Occipital lobe (tissue), 2 donors: ENCODE data around the gene TTC7B. TPM values are rescaled to one million over a fixed set of nuclear protein-coding genes. Genes with fewer than 3 reads are reported as not detected.
A peak's percentile ranks its signal among the peaks of the same experiment; 100 is the strongest.

Experiments used
- DNase-seq: peaks from one replicate; lab custom pipeline; 2025; lab: John Stamatoyannopoulos, UW
- total RNA-seq: library from RNA; depleted of rRNA; stranded (reverse); fragments of >200 nt; gene quantifications from one replicate; pipeline ENCODE4 v1.2.3, GENCODE V29; 2014

TTC7B gene
- total RNA-seq, 1 donor from 2014 or later, result 23.2 TPM

DNA sequence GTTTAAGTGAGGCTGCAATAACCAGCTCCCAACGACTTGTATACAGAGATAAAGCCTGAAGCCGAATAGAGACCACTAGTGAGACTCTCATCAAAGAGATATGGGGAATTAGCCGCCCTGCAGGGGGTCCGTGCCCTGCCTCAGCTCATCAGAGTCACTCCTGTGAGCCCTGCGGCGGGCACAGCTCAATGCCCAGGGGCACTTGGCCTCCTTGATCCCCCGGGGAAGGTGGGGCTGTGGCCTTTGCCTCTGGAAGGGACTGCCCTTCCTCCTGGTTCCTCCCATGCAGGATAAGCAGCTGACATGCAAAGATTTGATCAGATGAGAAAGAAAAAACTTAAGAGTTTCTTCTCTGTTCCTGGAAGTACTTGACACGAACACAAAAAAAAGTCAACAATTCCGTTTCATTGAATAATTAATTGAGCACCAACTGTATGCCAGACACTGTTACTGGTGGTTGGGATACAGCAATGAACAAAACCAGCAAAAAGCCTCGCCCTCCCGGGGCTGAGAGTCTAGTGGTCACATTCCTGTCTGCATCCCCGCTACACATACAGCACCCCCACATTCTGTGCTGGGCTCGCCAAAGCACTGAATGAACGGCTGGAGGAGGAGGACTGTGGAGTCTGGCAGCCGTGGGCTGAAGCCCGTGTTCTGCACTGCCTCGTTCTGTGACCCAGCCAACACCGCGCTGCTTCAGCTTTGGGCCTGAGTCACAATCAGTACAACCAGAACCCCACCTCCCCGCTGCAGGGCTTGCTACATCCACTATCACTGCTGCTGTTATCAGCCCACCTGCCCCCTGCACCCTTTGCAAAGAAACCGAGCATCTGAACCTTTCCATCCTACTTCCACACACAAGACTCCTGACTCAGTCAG lies 10.3 kb downstream of the TTC7B start:
- peak; percentile 39 for DNase-seq

DNA sequence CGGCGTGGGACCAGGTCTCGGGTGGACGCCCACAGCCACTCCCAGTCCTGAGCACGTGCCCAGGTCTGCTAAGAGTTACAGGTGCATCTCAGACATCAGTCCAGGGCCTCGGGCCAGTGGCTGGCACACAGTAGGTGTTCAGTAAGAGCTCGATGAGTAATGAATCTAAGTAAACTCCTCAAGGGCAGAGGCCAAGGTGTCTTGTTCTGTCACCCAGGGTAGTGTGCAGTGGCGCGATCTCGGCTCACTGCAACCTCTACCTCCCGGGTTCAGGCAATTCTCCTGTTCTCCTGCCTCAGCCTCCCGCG lies 11.2 kb downstream of the TTC7B start:
- no peak for DNase-seq

DNA sequence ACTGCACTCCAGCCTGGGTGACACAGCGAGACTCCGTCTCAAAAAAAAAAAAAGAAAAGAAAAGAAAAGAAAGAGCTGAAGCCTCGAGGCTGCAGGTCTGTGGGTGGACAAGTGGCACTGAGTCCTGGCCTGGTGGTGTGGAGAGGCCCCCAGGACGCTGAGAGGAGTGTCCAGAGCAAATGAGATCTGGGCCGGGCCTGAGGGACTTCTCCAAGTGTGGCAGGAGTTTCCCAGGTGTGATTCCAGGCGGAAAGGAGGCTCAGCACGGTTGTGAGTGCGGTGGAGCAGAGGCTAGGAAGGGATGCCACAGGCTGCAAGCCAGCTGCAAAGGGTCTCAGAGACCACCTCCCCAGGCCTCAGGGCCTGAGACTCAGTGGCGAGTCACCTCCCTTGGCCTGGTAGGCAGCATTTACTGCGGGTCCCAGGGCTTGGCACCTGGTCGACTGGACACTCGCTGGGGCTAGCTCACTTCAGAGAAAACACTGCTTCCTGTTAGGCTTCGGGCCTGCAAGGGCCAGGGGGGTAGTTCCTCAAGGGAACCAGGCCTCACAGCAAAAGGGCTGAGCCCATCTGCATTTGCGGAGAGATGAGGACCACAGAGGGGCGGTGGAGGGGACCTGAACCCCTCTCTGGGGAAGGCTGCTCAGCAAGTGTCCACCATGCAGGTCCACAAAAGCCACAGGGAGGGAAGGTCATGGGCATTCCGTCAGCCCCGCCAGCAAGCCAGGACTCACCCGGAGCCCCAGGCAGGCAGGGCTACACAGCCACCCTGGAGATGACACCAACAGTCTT lies 11.7 kb downstream of the TTC7B start:
- DNase-seq, result no peak

DNA sequence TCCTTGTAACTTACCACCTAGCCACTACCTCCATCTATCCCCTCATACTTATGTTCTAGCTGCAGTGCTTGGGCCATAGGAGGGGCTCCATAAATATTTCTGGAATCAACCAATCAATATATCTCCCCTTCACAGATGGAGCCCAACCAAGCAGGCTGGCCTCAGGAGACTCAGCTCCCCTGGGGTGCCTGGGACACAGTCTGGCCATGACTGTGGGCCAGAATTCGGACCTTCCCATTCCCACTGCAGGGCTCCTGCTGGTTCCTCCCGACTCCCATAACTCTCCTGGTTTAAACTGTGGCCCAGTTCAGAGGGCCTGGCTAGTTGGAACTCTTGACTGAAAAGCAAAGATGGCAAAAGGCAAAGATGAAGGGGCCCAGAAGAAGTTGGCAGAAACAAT lies 13.0 kb downstream of the TTC7B start:
- no peak for DNase-seq

DNA sequence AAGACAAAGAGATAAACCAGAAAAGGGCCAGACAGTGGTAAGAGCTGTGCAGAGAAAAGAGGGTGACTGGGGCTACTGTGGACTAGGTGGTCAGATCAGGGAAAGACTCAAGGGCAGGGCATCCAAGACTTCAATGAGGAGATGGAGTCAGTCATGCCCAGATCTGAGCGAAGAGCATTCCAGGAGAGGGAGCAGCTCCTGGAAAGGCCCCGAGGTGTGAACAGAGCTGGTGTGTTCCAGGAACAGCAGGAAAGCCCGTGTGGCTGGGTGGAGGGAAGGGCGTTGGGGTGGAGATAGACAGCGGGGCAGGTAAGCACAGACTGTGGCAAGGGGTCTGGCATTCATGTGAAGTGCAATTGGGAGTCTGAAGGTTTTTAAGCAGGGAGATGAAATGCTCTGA lies 16.8 kb downstream of the TTC7B start:
- no peak for DNase-seq

DNA sequence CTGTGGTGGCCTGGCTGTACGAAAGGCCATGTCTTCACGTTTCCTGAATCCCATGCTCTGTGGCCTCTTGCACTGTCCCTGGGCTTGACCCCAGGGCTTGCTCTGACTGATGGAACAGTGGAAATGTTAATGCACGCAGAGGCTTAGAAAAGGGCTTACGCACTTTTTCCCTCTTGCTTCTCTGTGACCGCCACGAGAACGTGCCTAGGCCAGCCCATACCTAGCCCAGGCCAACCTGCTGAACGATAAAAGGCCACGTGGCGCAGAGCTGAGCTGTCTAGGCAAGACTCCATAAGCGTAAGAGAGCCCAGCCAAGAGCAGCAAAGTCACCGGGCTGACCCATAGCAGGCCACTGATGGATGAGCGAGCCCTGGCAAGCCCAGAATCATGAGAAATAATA lies 18.3 kb downstream of the TTC7B start:
- no peak for DNase-seq

GRCh38 chr14:90797451-90797850 lies 18.8 kb downstream of the TTC7B start:
- no peak for DNase-seq

- DNase-seq, result no peak
These were observed 19.9 kb downstream of the TTC7B start for GRCh38 chr14:90796329-90796728.

- DNase-seq, result no peak
These were observed 20.5 kb downstream of the TTC7B start for GRCh38 chr14:90795744-90796143.

DNA sequence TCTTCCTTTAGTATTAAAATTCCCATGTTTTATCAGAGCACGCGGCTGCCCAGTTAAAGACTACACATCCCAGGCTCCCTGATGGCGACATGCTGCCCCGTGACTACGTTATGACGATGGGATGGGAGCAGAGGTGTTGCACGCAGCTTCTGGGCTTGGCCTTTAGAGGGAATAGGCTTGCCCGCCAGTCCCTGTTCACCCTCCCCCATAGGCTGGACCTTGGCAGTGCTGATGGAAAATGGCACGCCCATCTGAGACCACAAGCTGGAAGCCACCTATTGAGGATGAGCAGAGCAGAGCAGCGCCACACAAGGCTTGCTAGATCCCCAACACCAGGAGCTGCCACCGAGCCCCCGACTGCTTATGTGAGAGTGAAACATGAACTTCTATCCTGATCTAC lies 24.7 kb downstream of the TTC7B start:
- DNase-seq, result no peak

DNA sequence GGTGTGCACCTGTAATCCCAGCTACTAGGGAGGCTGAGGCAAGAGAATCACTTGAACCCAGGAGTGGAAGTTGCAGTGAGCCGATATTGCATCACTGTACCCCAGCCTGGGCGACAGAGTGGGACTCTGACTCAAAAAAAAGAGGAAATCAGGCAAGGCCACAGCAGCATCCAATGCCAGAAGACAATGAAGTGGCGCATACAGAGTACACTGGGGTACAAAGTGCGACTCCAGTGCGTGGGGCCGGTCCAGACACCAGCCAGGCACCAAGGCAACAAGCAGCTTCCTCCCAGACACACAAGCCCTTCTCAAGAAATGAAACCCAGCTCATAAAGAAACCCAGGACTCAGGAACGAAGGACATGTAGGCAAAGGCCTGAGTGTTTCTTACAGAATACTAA lies 28.2 kb downstream of the TTC7B start:
- no peak for DNase-seq

DNA sequence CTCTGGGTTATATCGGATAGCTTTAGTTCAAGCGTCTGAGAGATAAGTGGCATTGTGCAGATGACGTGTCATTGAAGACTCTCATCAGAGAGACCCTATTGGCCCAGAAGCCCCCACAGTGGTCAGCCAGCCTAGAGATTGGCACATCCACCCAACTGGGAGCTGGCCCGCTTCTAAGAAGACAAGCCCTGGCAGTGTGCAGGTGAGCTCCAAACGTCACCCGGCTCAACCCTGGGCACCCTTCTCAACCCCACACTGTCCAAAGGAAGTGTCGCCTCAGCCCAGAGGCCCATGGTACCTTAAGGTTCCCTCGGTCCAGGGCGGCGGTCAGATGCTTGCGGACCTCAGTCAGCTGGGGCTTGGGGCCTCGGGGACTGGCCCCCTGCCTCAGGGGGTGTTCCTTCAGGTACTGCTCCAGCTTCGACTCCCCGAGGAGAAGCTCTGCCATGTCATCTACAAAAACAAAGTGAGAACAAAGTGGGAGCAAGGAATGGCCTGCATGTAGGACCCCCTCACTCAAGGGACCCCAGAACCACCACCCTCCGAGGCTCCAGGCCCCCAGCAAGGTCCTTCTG lies 30.3 kb downstream of the TTC7B start:
- DNase-seq, result no peak

GRCh38 chr14:90785471-90785870 lies 30.8 kb downstream of the TTC7B start:
- peak; percentile 18 for DNase-seq

GRCh38 chr14:90784621-90785270 lies 31.5 kb downstream of the TTC7B start:
- DNase-seq, result no peak

- no peak for DNase-seq
These were observed 32.9 kb downstream of the TTC7B start for GRCh38 chr14:90783344-90783743.

- DNase-seq, result no peak
These were observed 33.3 kb downstream of the TTC7B start for GRCh38 chr14:90782892-90783291.

GRCh38 chr14:90781876-90782275 lies 34.4 kb downstream of the TTC7B start:
- DNase-seq, result no peak

DNA sequence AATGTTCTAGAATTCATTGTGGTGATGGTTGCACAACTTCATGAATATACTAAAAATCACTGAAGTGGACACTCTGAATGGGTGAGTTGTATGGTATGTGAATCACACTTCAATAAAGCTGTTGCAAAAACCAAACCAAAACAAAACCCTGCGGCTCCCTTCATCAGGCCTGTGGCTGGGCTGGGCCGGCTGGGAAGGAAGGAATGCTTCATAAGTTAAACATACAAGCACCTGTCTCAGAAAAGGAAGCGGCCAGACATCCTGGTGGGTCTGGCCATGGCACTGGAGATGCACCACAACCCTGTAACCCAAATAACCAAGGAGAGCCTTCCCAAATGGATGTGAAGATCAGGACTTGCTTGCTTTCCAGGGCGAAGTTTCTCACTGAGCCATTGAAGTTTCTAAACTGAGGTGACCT lies 34.9 kb downstream of the TTC7B start:
- DNase-seq, result no peak

DNA sequence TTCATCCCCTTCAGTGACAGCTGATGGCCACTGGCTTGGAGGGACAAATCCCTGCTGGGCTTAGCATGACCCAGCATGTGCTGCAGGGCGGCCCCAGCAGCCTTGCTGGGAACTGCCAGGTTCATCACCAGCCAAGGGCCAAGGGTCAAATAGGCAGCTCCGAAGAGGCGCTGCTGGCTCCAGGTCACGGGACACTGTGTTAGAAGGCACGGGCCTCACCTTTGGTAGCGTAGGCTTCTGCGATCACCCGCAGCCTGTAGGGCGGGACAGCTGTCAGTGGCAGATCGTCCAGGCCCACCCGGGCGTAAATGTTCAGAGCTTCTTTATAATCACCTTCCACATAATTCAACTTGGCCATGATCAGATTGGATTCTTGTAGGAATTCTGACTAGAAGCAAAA lies 35.7 kb downstream of the TTC7B start:
- DNase-seq, result no peak

DNA sequence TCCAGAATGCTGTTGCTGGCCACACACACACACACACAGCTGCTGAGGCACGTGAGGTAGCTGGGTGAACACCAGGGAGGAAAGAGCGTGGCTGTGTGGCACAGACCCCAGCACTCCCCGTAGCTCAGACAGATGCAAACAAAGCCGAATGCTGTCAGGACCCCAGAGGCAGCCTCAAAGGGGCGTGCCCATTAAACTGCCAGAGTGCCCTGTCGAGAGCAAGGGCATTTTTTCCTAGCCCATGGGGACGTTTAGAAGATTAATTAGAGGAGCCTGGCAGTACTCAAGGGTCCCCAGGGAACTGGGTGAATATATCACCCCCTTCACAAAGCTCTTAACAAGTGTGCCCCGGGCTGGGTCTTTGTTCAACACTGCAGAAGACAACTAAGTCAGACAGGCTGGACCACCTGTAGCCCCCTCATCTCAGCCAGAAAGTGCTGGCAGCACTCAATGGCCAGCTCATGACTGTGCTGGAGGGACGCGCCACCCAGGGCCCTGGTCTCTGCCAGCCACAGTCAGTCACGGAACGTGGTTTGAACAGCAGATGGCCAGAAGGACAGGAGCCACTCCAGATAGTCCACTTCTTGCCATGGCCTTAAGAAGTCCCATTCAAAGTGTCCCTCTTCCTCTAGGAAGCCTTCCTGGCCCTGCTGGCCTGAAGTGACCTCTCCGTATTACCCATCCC lies 37.5 kb downstream of the TTC7B start:
- no peak for DNase-seq

GRCh38 chr14:90777830-90778485 lies 38.3 kb downstream of the TTC7B start:
- no peak for DNase-seq
